GM19238 (cell line): ENCODE results near the gene ACTRT2.

Experiments used
- DNase-seq: peaks from one replicate; pipeline ENCODE4 v3.0.0; 2011; ENCODE audit warnings: low spot score; ENCODE audit not compliant: insufficient read length

The ACTRT2 gene

GRCh38 chr1:3017440-3018050 is 3.7 kb upstream of the ACTRT2 start:
- no peak for DNase-seq

DNA sequence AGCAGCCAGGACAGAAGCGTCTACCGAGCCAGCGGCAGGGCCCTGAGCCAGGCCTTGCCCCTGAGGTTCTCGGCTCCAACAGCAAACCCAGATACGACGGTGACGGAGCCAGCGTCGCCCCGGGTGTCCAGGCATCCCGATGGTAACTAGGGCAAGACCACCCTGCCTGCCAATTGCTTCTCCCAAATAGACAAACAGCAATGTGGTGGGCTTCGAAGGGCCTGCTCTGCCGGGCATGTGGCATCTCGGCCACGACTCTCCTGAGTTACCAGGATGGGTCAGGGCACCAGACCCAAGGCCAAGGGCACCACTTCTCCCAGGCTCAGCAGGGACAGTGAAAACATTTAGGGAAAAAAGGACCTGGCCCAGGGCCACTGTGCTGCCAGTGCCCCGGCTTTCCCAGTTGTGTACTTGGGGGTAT is 3.2 kb upstream of the ACTRT2 start:
- DNase-seq: no peak

GRCh38 chr1:3018576-3018975 is 2.7 kb upstream of the ACTRT2 start:
- no peak for DNase-seq

DNA sequence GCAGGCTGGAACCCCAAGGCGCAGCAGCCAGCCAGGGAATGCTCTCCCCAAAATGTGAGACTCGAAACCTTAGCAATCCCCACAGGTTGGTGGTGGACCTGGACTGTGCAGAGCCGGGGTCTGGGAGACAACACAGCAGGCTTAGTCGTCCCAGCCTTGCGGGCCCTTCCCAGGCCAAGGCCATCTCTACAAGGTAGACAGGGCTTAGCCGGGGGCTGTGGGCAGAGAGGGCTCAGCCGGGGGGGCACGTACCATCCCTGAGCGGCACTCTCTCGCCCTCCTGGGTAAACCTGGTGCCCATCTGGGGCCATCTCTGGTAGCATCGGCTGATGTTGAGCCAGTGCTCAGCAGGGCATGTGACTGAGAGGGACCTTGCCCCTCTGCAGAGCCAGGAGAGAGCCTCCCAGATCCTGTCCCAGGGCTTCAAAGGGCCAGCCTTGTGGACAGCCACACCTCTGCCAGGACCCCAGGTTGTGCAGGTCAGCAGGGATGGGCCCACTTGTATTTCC is 2.2 kb upstream of the ACTRT2 start:
- DNase-seq: no peak

DNA sequence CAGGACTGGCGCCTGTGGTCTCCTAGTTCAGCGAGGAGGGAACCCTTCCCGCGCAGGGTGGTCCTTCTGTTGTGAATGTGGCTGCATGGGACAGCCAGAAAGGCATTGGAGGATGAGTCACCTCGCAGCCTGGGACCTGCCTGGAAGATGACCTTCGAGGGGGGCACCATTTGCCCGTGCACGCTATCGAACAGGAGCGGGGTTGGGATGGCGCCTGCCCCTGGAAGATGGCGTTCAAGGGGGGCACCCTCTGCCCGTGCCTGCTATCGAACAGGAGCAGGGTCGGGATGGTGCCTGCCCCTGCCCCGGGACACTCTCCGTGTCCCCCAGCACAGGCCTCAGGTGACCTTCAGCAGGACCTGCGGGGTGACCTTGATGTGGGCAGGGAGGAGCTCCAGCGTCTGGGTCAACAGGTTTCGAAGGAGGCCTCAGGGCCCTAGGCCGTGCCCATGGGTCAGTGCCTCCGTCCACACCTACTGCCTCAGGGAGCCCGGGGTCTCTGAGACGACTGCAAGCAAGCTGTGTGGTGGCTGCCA is 1.7 kb upstream of the ACTRT2 start:
- DNase-seq: no peak

DNA sequence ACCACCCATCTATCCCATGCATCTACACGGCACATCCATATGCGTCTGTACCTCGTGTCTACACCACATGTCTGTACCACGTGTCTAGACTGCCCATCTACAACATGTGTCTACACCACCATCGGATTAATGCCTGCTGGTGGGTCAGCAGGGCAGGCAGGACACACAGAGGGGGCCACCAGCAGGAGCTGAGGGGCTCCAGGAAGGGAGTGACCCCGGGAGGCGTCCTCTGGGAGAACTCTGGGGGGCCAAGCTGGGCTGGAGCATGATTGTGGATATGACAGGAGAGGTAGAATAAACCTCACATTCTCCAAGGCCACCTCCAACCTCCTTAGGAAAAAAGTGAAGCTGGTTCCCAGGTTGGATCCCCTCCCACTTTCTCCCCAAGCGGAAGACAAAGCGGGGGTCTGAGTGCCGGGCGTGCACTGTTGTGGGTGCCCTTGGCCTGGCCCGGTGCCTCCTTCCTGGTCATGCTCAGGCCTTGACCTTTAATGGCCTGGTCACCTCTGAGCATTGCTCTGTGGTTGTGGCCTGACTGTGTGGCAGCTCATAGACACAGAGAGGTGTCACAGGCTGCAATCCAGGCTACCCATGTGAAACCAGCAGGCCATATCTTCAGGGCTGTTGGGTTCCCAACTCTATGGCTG is 881 bp upstream of the ACTRT2 start:
- no peak for DNase-seq

DNA sequence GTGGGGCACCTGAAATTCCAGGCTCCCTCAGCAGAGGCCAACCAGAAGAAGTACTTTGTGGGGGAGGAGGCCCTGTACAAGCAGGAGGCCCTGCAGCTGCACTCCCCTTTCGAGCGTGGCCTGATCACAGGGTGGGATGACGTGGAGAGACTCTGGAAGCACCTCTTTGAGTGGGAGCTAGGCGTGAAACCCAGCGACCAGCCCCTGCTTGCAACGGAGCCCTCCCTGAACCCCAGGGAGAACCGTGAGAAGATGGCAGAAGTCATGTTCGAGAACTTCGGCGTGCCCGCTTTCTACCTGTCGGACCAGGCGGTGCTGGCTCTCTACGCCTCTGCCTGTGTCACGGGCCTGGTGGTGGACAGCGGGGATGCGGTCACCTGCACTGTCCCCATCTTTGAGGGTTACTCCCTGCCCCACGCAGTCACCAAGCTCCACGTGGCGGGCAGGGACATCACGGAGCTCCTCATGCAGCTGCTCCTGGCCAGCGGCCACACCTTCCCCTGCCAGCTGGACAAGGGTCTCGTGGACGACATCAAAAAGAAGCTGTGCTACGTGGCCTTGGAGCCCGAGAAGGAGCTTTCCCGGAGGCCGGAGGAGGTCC is 634 bp downstream of the ACTRT2 start:
- DNase-seq: no peak

GRCh38 chr1:3022511-3022973 is 1.3 kb downstream of the ACTRT2 start:
- no peak for DNase-seq

DNA sequence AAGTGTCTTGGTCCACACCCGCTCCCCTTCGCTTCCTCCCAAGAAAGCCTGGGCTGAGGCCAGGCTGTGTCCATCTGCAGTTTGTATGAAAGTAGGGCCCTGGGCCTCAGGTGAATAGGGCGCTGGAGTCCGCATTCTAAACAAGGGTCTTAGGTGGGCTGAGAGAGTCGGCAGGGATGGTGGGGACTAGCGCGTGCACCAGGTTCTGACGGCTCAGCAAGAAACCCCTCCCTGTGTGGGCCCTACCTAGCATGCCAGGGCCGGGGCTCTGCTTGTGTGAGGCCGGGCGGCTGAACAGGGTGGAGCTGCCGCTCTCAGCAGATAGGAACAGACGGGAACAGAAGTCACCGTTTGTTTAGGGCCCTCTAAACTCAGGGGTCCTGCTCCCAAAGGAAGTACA is 1.7 kb downstream of the ACTRT2 start:
- DNase-seq: no peak

GRCh38 chr1:3024019-3024418 is 2.8 kb downstream of the ACTRT2 start:
- no peak for DNase-seq

DNA sequence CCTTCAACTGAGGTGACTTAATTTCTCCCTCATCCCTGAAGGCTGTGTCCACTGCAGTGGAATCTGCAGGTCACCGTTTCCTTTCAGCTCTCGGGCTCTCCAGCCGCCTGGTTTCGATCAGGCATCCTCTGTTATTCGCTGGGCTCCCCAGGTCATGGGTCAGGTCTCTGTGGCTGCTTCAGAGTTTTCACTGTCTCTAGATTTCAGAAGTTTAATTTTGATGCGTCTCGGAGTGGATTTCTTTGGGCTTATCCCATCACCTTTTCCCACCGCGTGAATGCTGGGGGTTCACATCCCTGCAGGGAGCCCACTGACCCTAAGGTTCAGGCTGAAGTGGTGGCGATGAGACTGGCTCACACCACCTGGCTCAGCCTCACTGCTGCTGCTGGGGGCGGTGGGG is 3.3 kb downstream of the ACTRT2 start:
- DNase-seq: no peak

DNA sequence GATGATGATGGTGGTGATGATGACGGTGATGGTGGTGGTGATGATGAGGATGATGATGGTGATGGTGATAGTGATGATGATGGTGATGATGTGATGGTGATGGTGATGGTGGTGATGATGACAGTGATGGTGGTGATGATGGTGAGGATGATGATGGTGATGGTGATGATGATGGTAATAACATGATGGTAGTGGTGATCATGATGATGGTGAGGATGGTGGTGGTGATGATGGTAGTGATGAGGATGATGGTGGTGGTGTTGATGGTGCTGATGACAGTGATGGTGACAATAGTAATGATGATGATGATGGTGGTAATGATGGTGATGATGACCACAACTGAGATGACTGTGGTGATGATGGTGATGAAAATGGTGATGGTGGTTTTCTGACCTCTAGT is 4.9 kb downstream of the ACTRT2 start:
- DNase-seq: no peak

- no peak for DNase-seq
Observed at GRCh38 chr1:3026581-3027391, 5.5 kb downstream of the ACTRT2 start.

- DNase-seq: no peak
Observed at GRCh38 chr1:3027611-3028371, 6.5 kb downstream of the ACTRT2 start.

DNA sequence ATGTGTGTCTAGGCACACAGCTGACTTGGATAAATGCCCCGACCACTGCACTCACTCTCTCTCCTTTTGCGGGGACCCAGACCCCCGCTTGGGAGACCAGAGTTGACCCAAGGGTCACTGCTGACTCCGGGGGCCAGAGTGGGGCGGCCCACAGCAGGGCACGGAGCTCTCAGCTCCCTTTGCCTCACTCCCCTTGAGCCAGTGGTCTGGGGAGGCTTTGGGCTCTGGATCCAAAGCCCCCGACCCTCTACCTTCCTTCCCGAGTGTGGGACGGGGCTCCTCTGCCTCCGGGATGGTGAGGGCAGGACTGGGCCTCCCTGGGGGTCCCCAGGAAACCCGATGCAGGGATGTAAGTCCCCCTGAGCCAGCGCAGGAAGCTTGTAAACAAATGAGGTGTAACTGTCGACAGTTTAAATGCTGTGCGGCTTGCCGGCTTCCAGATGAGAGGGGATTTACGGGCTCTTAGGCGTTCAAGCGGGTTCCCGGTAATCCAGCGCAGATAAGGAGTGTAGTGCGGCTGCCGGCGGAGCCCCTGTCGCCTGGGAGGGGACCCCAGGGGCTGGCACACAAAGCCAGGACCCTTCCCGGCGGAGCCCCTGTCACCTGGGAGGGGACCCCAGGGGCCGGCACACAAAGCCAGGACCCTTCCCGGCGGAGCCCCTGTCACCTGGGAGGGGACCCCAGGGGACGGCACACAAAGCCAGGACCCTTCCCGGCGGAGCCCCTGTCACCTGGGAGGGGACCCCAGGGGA is 7.4 kb downstream of the ACTRT2 start:
- DNase-seq: no peak

- no peak for DNase-seq
Observed at GRCh38 chr1:3029481-3029961, 8.3 kb downstream of the ACTRT2 start.

- no peak for DNase-seq
Observed at GRCh38 chr1:3029991-3030662, 8.9 kb downstream of the ACTRT2 start.

GRCh38 chr1:3030663-3031381 is 9.6 kb downstream of the ACTRT2 start:
- DNase-seq: no peak
